Raji (cell line): ENCODE measurements around the gene FN3K.

Experiments used
- POLR2A ChIP-seq: IDR thresholded peaks from 2 replicates; pipeline ENCODE4 v1.6.1; 2011; ENCODE audit warnings: low read depth, low read length, control low read depth; ENCODE audit not compliant: insufficient read depth

FN3K gene

GRCh38 chr17:82698065-82698973, 37.1 kb upstream of the FN3K start, which contains the start of gene RAB40B:
Gene RAB40B (minus strand): TSS chr17:82698698. CDS start chr17:82698596, 102 bp downstream.
- no peak for TF ChIP-seq POLR2A

GRCh38 chr17:82698974-82699442, 36.4 kb upstream of the FN3K start:
- TF ChIP-seq POLR2A, result no peak

GRCh38 chr17:82699551-82699950, 35.9 kb upstream of the FN3K start:
- TF ChIP-seq POLR2A, result no peak

- no peak for TF ChIP-seq POLR2A
Measured at GRCh38 chr17:82702231-82702927, 33.0 kb upstream of the FN3K start.

- TF ChIP-seq POLR2A, result no peak
Measured at GRCh38 chr17:82703036-82703745, 32.2 kb upstream of the FN3K start.

GRCh38 chr17:82703935-82704865, 31.2 kb upstream of the FN3K start:
- no peak for TF ChIP-seq POLR2A

- TF ChIP-seq POLR2A, result no peak
Measured at GRCh38 chr17:82704886-82705285, 30.5 kb upstream of the FN3K start.

DNA sequence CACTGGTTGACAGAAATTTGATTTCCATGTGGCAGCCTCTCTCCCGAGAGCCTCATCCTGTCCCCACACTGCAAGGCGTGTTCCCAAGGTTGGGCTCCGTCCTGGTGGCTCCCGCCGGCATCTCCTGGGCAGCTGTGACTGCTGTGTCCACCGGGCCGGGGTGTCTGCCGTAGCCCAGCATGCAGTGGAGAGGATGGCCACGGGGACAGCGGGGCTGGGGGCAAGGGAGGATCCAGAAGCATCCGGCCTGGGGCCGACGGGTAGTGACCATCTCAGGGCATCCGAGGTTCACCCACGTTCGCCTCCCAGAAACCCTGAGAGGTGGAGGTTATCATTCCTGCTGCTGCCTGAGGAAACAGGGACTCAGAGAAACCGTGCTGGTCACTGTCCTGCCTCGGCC, 29.7 kb upstream of the FN3K start:
- no peak for TF ChIP-seq POLR2A

GRCh38 chr17:82709024-82709675, 26.3 kb upstream of the FN3K start:
- TF ChIP-seq POLR2A, result no peak

GRCh38 chr17:82709676-82710498, 25.5 kb upstream of the FN3K start:
- TF ChIP-seq POLR2A, result no peak

DNA sequence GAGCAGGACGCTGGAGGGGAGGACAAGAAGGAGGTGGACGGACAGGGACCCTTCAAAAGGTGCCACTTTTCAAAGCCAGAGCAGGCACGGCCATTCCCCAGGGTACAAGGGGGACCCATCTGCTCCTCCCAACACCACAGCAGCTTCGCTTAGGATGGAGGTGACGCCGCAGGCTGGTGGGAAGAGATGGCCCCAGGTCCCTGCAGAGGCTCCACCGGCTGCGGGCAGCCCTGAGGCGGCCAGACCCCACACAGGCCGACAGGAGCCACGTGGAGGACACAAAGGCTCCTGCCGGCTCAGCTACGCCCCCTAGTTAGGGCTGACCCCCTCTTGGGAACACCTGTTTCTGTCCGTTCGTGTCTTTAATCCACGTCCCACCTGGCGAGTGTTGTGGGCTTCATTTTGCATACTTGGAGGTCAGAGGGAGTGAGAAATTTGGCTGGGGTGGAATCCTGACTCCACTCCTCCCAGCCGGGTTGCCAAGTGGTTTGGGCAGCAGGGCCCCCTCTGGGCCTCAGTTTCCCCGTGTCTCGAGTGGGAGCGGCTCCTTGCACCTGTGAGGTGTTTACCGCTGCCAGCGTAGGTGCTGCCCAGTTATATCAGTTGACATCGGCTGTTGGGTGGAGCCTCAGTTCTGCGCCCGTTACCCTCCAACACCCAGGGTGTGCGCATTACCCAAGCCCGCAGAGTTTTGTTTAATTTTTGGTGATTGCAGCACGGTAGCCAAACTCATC, 24.7 kb upstream of the FN3K start:
- TF ChIP-seq POLR2A, result no peak

DNA sequence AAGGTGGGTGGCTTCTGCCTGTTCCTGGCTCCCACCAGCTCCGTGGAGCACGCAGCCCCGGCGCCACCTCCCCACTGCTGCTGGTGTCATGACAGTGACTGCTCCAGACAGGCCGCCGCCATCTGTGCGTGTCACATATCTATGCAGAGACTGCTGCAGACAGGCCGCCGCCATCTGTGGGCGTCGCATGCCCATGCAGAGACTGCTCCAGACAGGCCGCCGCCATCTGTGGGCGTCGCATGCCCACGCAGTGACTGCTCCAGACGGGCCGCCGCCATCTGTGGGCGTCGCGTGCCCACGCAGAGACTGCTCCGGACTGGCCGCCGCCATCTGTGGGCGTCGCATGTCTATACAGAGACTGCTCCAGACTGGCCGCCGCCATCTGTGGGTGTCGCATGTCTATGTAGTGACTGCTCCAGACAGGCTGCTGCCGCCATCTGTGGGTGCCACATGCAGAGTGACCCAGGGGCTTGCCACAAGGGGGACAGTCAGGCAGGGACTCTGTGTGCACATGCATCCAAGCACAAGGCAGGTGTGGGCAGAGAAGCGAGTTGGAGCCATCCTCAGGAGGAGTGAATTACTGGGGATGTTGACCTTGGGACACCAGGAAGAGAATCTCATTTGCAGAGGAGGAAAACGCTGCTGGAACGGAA, 22.2 kb upstream of the FN3K start:
- TF ChIP-seq POLR2A, result no peak
